ENCODE measurements around the gene ABI2.
"Not testable (repeated sequence)": the region's sequence is repeated elsewhere in the genome, so short reads cannot be mapped to it uniquely, and the experiment has no call there.

The ABI2 gene

GRCh38 chr2:203286532-203286931 is 41.7 kb upstream of the ABI2 start:
- no peak overlapping the region for H3K4me2 ChIP-seq (ENCODE audit: low read length)
- TF ChIP-seq CTCF (IDR thresholded peaks at IDR 0.05): no peak
- no peaks in the 10 kb centered on the region for H3K36me3 ChIP-seq (ENCODE audit: control insufficient read depth, insufficient read depth, low read length)
- H3K9me3 ChIP-seq (ENCODE audit: control insufficient read depth, low read length): no peaks in the 10 kb centered on the region
- H3K9ac ChIP-seq: no peak overlapping the region
- H3K4me1 ChIP-seq: no peaks in the 10 kb centered on the region
- no peak overlapping the region for H2AFZ ChIP-seq
- H3K27ac ChIP-seq: no peak overlapping the region
- H3K79me2 ChIP-seq: no peaks in the 10 kb centered on the region
- no peak overlapping the region for H3K4me3 ChIP-seq (ENCODE audit: low read depth, low read length)
- H3K27me3 ChIP-seq (ENCODE audit: control insufficient read depth, insufficient read depth, low read length): no peaks in the 10 kb centered on the region

- Histone ChIP-seq H3K4me3 (ENCODE audit: low read depth, low read length) (no peak overlapping the region), H3K9me3 (ENCODE audit: control insufficient read depth, low read length) (no peaks in the 10 kb centered on the region), H3K36me3 (ENCODE audit: control insufficient read depth, insufficient read depth, low read length) (no peaks in the 10 kb centered on the region), H3K27ac (no peak overlapping the region), H3K9ac (no peak overlapping the region), H3K4me1 (no peaks in the 10 kb centered on the region), H3K27me3 (ENCODE audit: control insufficient read depth, insufficient read depth, low read length) (no peaks in the 10 kb centered on the region), H3K79me2 (no peaks in the 10 kb centered on the region), H3K4me2 (ENCODE audit: low read length) (no peak overlapping the region), H2AFZ (no peak overlapping the region)
- no peak for TF ChIP-seq CTCF (IDR thresholded peaks at IDR 0.05)
Observed at GRCh38 chr2:203301667-203302066, 26.5 kb upstream of the ABI2 start.

- H3K9me3 ChIP-seq (ENCODE audit: control insufficient read depth, low read length): not testable (repeated sequence)
Observed at GRCh38 chr2:203302586-203302985, 25.6 kb upstream of the ABI2 start.

GRCh38 chr2:203310688-203311436 is 17.3 kb upstream of the ABI2 start:
- no peaks in the 10 kb centered on the region for H3K36me3 ChIP-seq (ENCODE audit: control insufficient read depth, insufficient read depth, low read length)

More at GRCh38 chr2:203302586-203302985, 25.6 kb upstream of the ABI2 start:
- H3K4me3 ChIP-seq (ENCODE audit: low read depth, low read length); H2AFZ ChIP-seq; H3K9ac ChIP-seq; H3K4me1 ChIP-seq; H3K27ac ChIP-seq; H3K27me3 ChIP-seq (ENCODE audit: control insufficient read depth, insufficient read depth, low read length); H3K79me2 ChIP-seq; H3K4me2 ChIP-seq (ENCODE audit: low read length); H3K36me3 ChIP-seq (ENCODE audit: control insufficient read depth, insufficient read depth, low read length): not testable (repeated sequence)

GRCh38 chr2:203326356-203326755 is 1.8 kb upstream of the ABI2 start:
- no peak for TF ChIP-seq CTCF (IDR thresholded peaks at IDR 0.05)
- H3K27ac ChIP-seq: no peak overlapping the region
- no peak overlapping the region for H3K9ac ChIP-seq
- no peaks in the 10 kb centered on the region for H3K36me3 ChIP-seq (ENCODE audit: control insufficient read depth, insufficient read depth, low read length)
- no peak overlapping the region for H3K4me3 ChIP-seq (ENCODE audit: low read depth, low read length)
- H2AFZ ChIP-seq: no peak overlapping the region
- no peaks in the 10 kb centered on the region for H3K4me1 ChIP-seq
- peaks cover 9% of the 10 kb centered on the region for H3K79me2 ChIP-seq
- no peaks in the 10 kb centered on the region for H3K27me3 ChIP-seq (ENCODE audit: control insufficient read depth, insufficient read depth, low read length)
- H3K9me3 ChIP-seq (ENCODE audit: control insufficient read depth, low read length): no peaks in the 10 kb centered on the region
- H3K4me2 ChIP-seq (ENCODE audit: low read length): no peak overlapping the region

More at GRCh38 chr2:203310688-203311436, 17.3 kb upstream of the ABI2 start:
- Histone ChIP-seq H3K27ac (no peak overlapping the region), H3K79me2 (no peaks in the 10 kb centered on the region), H2AFZ (no peak overlapping the region), H3K4me2 (ENCODE audit: low read length) (no peak overlapping the region), H3K4me3 (ENCODE audit: low read depth, low read length) (no peak overlapping the region), H3K27me3 (ENCODE audit: control insufficient read depth, insufficient read depth, low read length) (no peaks in the 10 kb centered on the region), H3K9ac (no peak overlapping the region), H3K4me1 (no peaks in the 10 kb centered on the region), H3K9me3 (ENCODE audit: control insufficient read depth, low read length) (no peaks in the 10 kb centered on the region)
- no peak for TF ChIP-seq CTCF (IDR thresholded peaks at IDR 0.05)
